Measurements from ENCODE around the gene RARB.

GRCh38 chr3:25631989-25632388 lies 203.9 kb downstream of the RARB start:
- TF ChIP-seq CTCF (IDR thresholded peaks at IDR 0.05): no peak
- no peak for TF ChIP-seq POLR2A (IDR thresholded peaks at IDR 0.05)
